ENCODE data around the gene QRFP.

DNA sequence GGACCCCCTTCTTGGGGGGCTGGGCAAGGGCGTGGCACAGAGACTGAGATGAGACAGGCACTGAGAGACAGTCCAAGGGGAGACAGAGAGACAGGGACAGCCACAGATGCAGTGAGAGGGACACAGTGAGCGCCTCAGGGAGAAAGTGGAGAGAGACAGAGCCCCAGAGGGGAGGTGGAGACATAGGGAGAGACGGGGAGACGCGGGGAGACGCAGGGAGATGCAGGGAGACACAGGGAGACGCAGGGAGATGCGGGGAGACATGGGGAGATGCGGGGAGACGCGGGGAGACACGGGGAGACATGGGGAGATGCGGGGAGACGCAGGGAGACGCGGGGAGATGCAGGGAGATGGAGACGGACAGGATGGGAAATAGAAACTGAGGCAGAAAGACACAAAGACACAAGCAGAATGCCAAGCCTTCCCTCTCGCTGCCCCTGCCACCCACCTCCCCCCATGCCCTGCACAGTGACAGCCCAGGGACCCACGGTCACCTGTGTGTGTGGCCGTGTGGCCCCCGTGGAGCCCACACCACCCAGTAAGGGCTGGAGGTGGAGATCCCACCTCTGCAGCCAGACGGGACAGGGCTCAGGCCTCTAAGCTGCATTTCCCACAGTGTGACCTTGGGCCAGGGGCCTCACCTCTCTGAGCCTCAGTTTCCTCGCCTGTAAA, 33.7 kb upstream of the QRFP start:
- TF ChIP-seq, protein P1, sequence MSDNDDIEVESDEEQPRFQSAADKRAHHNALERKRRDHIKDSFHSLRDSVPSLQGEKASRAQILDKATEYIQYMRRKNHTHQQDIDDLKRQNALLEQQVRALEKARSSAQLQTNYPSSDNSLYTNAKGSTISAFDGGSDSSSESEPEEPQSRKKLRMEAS (IDR thresholded peaks at IDR 0.05) = no peak
- TF ChIP-seq FOXA2 (IDR thresholded peaks at IDR 0.05) (no peak), JUND (IDR thresholded peaks at IDR 0.05) (no peak), TAF1 (conservative IDR thresholded peaks at IDR 0.05) (no peak), YY1 (IDR thresholded peaks at IDR 0.05) (no peak), GABPA (IDR thresholded peaks at IDR 0.05 in 1 of 2, conservative IDR thresholded peaks at IDR 0.05 in 1 of 2) (no peak), EGR1 (IDR thresholded peaks at IDR 0.05; ENCODE audit: low read depth in 2 of 2) (no peak), NR2F2 (IDR thresholded peaks at IDR 0.05) (no peak), RAD21 (IDR thresholded peaks at IDR 0.05) (no peak), SP1 (IDR thresholded peaks at IDR 0.05) (no peak)
- TF ChIP-seq, protein P2, sequence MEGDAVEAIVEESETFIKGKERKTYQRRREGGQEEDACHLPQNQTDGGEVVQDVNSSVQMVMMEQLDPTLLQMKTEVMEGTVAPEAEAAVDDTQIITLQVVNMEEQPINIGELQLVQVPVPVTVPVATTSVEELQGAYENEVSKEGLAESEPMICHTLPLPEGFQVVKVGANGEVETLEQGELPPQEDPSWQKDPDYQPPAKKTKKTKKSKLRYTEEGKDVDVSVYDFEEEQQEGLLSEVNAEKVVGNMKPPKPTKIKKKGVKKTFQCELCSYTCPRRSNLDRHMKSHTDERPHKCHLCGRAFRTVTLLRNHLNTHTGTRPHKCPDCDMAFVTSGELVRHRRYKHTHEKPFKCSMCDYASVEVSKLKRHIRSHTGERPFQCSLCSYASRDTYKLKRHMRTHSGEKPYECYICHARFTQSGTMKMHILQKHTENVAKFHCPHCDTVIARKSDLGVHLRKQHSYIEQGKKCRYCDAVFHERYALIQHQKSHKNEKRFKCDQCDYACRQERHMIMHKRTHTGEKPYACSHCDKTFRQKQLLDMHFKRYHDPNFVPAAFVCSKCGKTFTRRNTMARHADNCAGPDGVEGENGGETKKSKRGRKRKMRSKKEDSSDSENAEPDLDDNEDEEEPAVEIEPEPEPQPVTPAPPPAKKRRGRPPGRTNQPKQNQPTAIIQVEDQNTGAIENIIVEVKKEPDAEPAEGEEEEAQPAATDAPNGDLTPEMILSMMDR (IDR thresholded peaks at IDR 0.05; ENCODE audit: low read depth, low read length, missing input control) = no peak
- TF ChIP-seq, protein P3, sequence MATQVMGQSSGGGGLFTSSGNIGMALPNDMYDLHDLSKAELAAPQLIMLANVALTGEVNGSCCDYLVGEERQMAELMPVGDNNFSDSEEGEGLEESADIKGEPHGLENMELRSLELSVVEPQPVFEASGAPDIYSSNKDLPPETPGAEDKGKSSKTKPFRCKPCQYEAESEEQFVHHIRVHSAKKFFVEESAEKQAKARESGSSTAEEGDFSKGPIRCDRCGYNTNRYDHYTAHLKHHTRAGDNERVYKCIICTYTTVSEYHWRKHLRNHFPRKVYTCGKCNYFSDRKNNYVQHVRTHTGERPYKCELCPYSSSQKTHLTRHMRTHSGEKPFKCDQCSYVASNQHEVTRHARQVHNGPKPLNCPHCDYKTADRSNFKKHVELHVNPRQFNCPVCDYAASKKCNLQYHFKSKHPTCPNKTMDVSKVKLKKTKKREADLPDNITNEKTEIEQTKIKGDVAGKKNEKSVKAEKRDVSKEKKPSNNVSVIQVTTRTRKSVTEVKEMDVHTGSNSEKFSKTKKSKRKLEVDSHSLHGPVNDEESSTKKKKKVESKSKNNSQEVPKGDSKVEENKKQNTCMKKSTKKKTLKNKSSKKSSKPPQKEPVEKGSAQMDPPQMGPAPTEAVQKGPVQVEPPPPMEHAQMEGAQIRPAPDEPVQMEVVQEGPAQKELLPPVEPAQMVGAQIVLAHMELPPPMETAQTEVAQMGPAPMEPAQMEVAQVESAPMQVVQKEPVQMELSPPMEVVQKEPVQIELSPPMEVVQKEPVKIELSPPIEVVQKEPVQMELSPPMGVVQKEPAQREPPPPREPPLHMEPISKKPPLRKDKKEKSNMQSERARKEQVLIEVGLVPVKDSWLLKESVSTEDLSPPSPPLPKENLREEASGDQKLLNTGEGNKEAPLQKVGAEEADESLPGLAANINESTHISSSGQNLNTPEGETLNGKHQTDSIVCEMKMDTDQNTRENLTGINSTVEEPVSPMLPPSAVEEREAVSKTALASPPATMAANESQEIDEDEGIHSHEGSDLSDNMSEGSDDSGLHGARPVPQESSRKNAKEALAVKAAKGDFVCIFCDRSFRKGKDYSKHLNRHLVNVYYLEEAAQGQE (IDR thresholded peaks at IDR 0.05) = no peak

Measured in liver (tissue), 3 donors.